ENCODE measurements around the gene STARD3.

The STARD3 gene

DNA sequence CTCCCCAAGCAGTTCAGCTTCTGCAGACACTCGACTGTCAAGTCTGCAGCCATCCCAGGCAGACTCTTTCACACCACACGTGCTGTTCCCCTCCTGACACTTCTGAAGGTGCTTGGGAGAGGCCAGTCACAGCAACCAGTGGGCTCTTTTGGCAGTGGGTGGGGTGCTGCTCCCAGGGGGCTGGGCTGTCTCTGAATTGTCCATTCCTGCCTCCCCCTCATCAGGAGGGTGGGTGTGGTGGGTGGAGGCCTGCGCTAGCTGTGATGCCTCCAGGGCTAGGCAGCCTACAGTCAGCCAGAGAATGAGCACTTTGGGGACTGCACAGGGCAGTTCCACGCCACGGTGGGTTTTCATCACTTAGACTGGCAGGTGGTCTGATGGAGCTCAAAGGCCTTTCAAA, 10.3 kb downstream of the STARD3 start:
- no peak for DNase-seq (ENCODE audit: low read depth)
- TF ChIP-seq, protein P1, sequence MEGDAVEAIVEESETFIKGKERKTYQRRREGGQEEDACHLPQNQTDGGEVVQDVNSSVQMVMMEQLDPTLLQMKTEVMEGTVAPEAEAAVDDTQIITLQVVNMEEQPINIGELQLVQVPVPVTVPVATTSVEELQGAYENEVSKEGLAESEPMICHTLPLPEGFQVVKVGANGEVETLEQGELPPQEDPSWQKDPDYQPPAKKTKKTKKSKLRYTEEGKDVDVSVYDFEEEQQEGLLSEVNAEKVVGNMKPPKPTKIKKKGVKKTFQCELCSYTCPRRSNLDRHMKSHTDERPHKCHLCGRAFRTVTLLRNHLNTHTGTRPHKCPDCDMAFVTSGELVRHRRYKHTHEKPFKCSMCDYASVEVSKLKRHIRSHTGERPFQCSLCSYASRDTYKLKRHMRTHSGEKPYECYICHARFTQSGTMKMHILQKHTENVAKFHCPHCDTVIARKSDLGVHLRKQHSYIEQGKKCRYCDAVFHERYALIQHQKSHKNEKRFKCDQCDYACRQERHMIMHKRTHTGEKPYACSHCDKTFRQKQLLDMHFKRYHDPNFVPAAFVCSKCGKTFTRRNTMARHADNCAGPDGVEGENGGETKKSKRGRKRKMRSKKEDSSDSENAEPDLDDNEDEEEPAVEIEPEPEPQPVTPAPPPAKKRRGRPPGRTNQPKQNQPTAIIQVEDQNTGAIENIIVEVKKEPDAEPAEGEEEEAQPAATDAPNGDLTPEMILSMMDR (IDR thresholded peaks at IDR 0.05; ENCODE audit: insufficient read depth, low read depth, low read length, missing control alignments): no peak
- no peak overlapping the region for H3K4me3 ChIP-seq (ENCODE audit: low read length)

DNA sequence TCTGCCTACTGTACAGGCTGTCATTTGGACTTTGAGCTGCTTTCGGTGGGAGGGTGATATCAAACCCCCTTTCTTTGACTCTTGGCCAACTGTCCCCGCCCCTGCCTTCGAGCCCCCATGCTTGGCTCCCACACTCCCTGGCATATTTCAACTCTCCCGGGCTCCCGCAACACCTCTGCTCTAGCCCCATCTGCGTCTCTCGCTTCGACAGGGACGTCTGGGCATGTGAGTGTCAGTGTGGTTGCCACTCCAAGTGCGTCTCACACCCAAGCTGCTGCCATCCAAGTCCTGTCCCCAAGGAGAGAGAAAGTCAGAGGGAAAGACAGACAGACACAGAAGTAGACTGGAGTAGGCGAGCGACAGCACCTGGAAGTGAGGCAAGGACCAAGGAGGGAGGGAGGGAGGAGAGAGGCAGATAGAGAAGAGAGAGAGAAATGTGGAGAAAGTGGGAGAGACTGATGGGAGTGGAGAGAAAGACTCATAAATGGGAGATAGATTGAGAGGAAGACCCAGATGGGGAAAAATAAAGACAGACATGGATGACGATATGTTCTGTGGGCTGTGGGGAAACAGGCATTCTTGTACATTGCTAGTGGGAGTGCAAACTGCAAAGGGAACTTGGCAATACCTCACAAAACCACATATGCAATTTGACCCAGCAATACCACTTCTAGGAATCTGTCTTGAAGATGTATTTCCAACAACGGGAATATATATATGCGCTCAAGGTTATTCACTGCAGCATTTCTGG, 11.8 kb downstream of the STARD3 start:
- DNase-seq (ENCODE audit: low read depth): no peak
- no peak overlapping the region for H3K4me3 ChIP-seq (ENCODE audit: low read length)
- TF ChIP-seq, protein P1 (IDR thresholded peaks at IDR 0.05; ENCODE audit: insufficient read depth, low read depth, low read length, missing control alignments): no peak

DNA sequence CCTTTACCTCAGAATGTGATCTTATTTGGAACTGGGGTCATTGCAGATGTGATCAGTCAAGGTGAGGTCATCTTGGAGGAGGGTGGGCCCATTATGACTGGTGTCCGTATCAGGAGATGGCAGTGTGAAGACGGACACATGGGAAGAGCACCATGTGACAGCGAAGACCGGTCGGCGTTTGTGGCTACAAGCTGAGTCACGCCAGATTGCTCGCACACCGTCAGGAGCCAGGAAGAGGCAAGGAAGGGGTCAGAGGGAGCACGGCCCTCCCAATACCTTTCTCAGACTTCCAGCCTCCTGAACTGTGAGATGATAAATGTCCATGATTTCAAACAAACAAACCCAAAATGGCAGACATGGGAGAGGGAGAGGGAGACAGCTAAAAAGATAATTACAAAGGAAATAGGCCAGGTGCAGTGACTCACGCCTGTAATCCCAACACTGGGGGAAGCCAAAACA, 13.2 kb downstream of the STARD3 start:
- H3K4me3 ChIP-seq (ENCODE audit: low read length): no peak overlapping the region
- TF ChIP-seq, protein P1 (IDR thresholded peaks at IDR 0.05; ENCODE audit: insufficient read depth, low read depth, low read length, missing control alignments): no peak
- no peak for DNase-seq (ENCODE audit: low read depth)

DNA sequence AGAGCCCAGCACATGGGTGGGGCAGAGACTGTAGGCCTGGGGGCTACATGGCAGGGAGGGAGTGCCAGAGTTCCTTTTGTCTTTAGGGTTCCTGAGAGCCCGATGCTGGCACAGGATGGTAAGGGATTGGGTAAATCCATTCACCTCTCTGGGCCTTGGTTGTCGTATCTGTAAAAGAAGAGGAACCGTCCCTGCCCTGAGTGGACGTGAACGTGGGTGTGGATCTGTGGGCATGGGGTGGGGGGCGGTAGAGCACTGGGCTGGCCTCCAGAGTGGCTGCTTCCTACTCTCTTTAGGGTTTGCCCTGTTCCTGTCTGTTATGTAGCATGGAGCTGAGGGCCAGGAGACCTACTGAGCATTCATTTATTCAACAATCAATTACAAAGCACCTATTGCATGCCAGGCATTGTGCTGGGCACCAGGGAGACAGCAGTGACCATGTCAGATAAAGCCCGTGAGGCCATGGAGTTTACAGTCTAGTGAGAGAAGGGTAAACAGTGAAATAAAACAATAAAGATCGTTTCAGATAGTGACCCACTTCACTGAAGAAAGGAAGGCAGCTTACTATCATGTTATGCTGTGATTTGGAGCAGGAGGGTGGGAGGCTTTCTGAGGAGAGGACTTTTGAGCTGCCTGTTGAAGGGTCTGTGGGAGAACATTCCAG, 15.1 kb downstream of the STARD3 start:
- TF ChIP-seq, protein P1 (IDR thresholded peaks at IDR 0.05; ENCODE audit: insufficient read depth, low read depth, low read length, missing control alignments): no peak
- no peak for DNase-seq (ENCODE audit: low read depth)
- H3K4me3 ChIP-seq (ENCODE audit: low read length): no peak overlapping the region

DNA sequence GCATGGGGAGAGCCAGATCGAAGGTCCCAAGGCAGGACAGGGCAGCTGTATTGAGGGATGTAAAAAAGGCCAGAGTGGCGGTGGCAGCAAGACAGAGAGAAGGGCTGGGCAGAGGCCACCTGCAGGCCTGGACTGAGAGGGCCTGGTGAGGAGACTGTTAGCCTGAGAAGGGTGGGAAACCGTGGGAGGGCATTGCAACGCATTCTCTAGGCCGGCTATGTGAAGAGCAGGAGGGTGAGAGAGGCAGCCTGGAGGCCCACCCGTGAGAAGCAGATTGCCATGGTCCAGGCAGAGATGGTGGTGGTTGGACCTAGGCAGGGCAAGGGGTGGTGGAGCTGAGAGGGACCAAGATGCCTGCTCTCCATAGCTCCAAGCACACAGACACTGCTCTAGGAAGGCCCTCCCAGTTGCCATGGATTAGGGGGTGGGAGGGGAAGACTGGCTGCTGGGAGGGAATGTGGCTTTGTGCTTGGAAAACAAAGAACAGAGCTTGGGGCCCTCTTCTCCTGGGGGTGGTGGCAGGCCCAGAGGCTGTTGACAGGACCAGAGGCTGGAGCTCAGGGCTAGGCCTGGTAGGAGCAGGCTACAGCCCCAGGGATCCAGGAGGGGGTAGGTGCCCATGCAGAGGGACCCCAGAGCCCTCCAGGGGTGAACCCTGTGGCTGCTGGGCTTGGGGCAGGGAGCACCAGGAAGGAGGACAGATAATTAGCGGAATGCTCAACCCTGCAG, 15.8 kb downstream of the STARD3 start:
- TF ChIP-seq, protein P1 (IDR thresholded peaks at IDR 0.05; ENCODE audit: insufficient read depth, low read depth, low read length, missing control alignments): no peak
- no peak for DNase-seq (ENCODE audit: low read depth)
- H3K4me3 ChIP-seq (ENCODE audit: low read length): no peak overlapping the region

DNA sequence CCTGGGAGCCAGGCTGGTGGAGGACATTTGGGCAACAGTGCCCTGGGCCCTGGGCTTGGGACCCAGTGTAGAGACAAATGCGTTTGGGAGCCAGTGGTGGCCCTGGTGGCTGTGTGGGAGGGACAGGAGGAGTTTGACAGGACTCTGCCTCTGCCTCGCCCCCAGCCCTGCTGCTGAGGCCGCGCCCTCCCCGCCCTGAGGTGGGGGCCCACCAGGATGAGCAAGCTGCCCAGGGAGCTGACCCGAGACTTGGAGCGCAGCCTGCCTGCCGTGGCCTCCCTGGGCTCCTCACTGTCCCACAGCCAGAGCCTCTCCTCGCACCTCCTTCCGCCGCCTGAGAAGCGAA, 16.3 kb downstream of the STARD3 start:
- no peak overlapping the region for H3K4me3 ChIP-seq (ENCODE audit: low read length)
- TF ChIP-seq, protein P1 (IDR thresholded peaks at IDR 0.05; ENCODE audit: insufficient read depth, low read depth, low read length, missing control alignments): no peak
- no peak for DNase-seq (ENCODE audit: low read depth)

Data from epithelial cell of esophagus (primary cell).